ENCODE results near the gene OGDH.

The OGDH gene

DNA sequence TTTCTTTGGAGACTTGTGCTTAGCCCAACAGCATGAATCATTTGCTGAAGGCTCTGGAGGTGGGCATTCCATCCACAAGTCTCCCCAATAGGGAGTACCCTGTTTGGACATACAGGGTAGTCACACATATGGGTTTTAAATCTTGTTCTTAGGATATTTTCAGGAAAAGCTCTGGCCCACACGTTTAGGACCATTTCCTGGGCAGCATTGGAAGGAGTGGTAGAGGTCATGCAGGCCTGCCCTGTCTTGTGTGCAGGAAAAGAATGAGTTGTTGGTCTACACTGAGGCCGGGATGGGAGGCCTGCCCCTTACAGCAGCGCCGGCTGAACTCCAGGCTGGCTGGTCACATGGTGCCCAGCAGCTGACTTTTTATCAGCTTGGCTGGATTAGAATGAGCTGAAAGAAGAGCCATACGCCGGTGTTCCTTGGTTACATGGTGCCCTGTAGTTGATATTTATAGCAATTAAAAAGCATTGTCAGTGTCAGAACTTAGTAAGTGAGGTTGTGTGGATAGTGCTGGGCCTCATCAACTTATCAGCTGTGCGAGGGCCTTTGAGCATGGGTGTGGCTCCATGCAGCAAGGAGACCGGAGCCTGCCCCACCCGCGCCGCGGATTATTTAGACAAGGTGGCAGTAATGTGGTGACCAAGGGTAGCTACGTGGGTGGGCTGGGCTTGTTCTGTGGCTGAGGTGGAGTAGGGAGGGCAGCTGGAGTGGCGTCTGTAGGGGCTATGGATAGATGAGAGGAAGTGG is 28.6 kb downstream of the OGDH start:
- Histone ChIP-seq H3K4me3 (no peak overlapping the region), H3K27me3 (no peaks in the 10 kb centered on the region), H3K36me3 (peaks cover 0 to 2% (median 1%) of the 10 kb centered on the region in 3 donors), H3K4me1 (peaks cover 4 to 42% (median 31%) of the 10 kb centered on the region in 4 donors), H3K9me3 (no peaks in the 10 kb centered on the region), H3K27ac (peak overlapping the region; percentile 46)
- intact Hi-C loops (cut with DNase I; ENCODE audit: low total_unique reads): no loop called here
- TF ChIP-seq, protein P1, sequence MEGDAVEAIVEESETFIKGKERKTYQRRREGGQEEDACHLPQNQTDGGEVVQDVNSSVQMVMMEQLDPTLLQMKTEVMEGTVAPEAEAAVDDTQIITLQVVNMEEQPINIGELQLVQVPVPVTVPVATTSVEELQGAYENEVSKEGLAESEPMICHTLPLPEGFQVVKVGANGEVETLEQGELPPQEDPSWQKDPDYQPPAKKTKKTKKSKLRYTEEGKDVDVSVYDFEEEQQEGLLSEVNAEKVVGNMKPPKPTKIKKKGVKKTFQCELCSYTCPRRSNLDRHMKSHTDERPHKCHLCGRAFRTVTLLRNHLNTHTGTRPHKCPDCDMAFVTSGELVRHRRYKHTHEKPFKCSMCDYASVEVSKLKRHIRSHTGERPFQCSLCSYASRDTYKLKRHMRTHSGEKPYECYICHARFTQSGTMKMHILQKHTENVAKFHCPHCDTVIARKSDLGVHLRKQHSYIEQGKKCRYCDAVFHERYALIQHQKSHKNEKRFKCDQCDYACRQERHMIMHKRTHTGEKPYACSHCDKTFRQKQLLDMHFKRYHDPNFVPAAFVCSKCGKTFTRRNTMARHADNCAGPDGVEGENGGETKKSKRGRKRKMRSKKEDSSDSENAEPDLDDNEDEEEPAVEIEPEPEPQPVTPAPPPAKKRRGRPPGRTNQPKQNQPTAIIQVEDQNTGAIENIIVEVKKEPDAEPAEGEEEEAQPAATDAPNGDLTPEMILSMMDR (IDR thresholded peaks at IDR 0.05): no peak
- DNase-seq: no peak

DNA sequence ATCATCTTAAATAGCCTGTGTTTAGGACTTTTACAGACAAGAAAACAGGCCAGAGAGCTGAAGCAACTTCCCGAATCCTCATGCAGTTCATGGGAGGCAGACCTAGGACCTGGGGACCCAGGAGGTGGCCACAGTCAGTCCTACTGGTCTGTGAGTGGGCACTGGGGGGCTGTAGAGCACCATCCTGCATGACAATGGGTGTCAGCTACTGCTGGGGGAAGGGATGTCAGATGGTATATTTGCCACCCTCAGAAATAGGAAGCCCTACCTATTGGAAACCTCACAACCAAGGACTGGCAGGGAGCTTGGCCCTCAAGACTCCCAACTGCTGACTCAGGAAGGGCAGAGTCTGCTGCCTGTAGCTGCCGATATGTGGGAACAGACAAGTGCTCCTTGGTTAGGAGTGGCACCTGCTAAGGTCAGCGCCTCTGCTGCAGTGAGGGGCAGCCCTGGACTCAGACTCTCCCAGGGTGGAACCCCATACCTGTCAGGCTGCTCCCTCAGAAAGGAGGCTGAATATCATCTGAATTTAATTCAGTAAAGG is 29.7 kb downstream of the OGDH start:
- no peaks in the 10 kb centered on the region for H3K36me3 ChIP-seq
- intact Hi-C loops (cut with DNase I; ENCODE audit: low total_unique reads): no loop called here
- H3K4me3 ChIP-seq: no peak overlapping the region
- H3K9me3 ChIP-seq: no peaks in the 10 kb centered on the region
- H3K4me1 ChIP-seq: peaks cover 4 to 52% (median 36%) of the 10 kb centered on the region in 4 donors
- no peak overlapping the region for H3K27ac ChIP-seq
- TF ChIP-seq, protein P1 (IDR thresholded peaks at IDR 0.05): no peak
- DNase-seq: no peak
- H3K27me3 ChIP-seq: no peaks in the 10 kb centered on the region

DNA sequence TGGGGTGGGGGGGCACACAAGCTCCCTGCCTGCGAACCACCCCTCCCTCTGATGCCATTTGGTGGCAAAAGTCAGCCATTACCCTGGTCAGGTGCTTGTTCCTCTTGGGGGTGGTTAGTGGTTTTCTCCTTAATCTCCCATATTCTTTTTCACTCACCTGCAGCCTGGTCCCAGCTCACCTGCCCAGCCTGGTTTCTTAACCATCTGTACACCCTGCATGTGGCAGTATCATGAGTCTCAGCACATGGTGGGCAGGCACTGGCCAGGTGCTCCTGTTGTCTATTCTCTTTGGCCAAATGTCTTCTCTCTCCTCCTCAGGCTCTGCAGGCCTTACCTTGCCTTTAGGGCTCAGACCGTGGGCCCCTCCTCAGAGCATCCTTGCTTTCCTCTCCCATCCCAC is 30.5 kb downstream of the OGDH start:
- TF ChIP-seq, protein P1 (IDR thresholded peaks at IDR 0.05): no peak
- Histone ChIP-seq H3K9me3 (no peaks in the 10 kb centered on the region), H3K36me3 (no peaks in the 10 kb centered on the region), H3K4me3 (no peak overlapping the region), H3K4me1 (peaks cover 4 to 52% (median 36%) of the 10 kb centered on the region in 4 donors), H3K27ac (peak overlapping the region in 1 of 2 donors; percentile 73), H3K27me3 (no peaks in the 10 kb centered on the region)
- intact Hi-C loops (cut with DNase I; ENCODE audit: low total_unique reads): no loop called here
- no peak for DNase-seq

DNA sequence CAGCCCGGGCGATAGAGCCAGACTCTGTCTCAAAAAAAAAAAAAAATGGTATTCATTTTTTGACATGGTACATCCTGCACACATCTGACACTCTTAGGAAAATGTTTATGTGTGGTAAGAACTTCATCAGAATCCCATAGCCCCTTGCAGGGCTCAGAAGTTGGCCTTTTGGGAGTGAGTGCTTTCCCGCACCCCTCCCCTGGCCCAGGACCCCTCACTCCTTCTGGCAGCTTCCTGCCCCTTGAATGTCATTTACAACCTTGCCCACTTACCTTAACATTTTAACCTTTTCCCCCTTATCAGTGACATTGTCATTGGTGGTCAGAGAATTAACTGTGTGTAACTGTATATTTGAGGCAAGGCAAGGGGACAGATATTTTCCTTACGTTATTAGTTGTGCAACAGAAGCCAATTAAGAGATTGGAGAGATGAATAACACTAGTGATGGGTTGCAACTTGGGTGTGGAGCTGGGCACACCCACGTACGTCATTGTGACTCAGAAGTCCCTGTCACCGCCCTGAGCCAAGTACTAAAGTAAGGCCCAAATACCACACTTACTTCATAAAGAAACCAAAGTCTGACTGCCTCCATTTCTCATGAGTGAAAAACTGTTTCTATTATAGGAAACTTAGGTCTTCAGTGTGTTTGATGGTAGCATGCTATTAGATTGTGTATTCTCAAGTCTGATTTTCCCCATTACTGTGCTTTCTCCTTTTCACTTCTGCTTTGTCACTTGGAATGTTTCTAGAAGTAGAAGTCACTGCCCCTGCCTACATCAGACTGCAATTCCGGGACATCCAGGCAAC is 31.6 kb downstream of the OGDH start:
- Histone ChIP-seq H3K27ac (peak overlapping the region; percentile 66 to 73), H3K36me3 (no peaks in the 10 kb centered on the region), H3K9me3 (no peaks in the 10 kb centered on the region), H3K27me3 (no peaks in the 10 kb centered on the region), H3K4me1 (peaks cover 4 to 52% (median 36%) of the 10 kb centered on the region in 4 donors), H3K4me3 (no peak overlapping the region)
- intact Hi-C loops (cut with DNase I; ENCODE audit: low total_unique reads): no loop called here
- DNase-seq: peak; percentile 73 to 75
- TF ChIP-seq, protein P1 (IDR thresholded peaks at IDR 0.05): no peak

DNA sequence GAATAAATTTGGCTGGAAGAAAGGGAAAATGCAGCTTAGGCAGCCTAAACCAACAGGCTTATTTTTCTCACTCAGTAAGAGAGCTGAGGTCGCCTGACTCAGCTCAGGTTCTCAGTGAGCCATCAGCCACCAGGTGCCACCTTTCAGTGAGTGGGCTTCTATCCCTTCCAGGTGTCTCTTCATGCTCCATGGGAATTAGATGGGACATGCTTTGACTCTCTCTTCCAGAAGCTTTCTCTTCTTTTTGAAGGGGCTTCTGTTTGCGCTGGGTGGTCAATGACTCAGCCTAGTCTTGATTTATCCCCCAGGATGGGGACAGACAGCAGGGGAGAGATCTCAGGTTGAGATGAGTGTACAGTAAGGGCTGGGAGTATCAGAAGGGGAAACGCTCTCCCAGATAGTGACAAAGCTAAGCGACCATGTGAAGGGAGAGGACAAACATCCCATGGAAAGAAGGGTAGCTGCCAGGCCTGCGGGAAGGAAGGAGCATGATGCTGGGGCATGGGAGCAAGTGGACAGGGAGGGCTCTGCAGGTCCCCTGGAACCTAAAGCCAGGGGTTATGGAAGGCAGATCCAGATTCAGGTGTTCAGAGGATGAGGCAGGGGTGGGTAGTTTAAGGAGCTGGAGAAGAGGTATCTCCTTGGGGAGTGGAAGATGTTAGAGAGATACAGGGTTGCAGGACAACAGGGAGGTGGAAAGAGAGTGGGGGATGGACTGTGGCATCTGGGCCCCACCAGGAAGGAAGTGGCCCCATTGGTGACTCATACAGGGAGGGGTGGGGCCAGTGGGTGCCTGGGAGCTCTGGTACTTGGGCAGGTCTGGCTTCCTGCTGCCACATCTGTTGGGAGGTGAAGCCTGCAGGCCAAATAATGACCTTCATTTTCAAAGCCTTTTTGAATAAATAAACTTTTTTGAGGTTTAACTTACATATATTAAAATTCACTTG is 32.5 kb downstream of the OGDH start:
- Histone ChIP-seq H3K9me3 (no peaks in the 10 kb centered on the region), H3K27me3 (no peaks in the 10 kb centered on the region), H3K36me3 (no peaks in the 10 kb centered on the region), H3K27ac (peak overlapping the region; percentile 66 to 73), H3K4me1 (peaks cover 4 to 45% (median 33%) of the 10 kb centered on the region in 4 donors), H3K4me3 (no peak overlapping the region)
- peak; percentile 73 to 81 for DNase-seq
- intact Hi-C loops (cut with DNase I; ENCODE audit: low total_unique reads): no loop called here
- TF ChIP-seq, protein P1 (IDR thresholded peaks at IDR 0.05): no peak
